Epithelial cell of proximal tubule (primary cell): Measurements from ENCODE around the gene TBC1D10A. TPM values are rescaled to one million over a fixed set of nuclear protein-coding genes. Genes with fewer than 3 reads are reported as not detected.

Source experiments
- DNase-seq: peaks from one replicate; pipeline ENCODE4 v3.0.0-alpha.2; 2011; ENCODE audit warnings: low read depth
- H3K4me3 ChIP-seq: 2 replicates; pipeline ENCODE4 v1.5.1; 2011; ENCODE audit warnings: low read depth, mild to moderate bottlenecking, low read length
- total RNA-seq: library from RNA; depleted of rRNA; stranded (reverse); fragments of >200 nt; gene quantifications from 2 replicates; pipeline ENCODE4 v1.2.3, GENCODE V29; 2015
- TF ChIP-seq, protein P1 (sequence below): conservative IDR thresholded peaks from 2 replicates; pipeline ENCODE4 v1.5.1; 2012; ENCODE audit warnings: low read depth, mild to moderate bottlenecking, low read length

TBC1D10A gene
- total RNA-seq, 1 donor from 2014 or later: 22.9 TPM

DNA sequence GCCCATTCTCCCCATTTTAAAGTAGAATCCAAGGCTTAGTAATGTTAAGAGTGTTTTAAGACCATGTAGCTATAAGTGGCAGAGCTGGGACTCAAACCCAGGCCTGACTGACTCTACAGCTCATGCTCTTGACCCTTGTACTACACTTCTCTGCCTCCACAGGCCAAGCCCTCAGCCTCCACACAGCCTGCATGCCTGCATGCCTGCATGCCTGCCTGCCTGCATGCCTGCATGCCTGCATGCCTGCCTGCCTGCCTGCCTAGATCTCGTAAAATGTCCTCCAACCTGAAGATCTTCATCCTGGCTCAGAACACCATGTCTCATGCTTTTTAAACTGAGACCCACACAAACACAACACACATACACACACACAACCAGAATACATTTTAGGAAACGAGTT is 18.6 kb downstream of the TBC1D10A start:
- TF ChIP-seq, protein P1, sequence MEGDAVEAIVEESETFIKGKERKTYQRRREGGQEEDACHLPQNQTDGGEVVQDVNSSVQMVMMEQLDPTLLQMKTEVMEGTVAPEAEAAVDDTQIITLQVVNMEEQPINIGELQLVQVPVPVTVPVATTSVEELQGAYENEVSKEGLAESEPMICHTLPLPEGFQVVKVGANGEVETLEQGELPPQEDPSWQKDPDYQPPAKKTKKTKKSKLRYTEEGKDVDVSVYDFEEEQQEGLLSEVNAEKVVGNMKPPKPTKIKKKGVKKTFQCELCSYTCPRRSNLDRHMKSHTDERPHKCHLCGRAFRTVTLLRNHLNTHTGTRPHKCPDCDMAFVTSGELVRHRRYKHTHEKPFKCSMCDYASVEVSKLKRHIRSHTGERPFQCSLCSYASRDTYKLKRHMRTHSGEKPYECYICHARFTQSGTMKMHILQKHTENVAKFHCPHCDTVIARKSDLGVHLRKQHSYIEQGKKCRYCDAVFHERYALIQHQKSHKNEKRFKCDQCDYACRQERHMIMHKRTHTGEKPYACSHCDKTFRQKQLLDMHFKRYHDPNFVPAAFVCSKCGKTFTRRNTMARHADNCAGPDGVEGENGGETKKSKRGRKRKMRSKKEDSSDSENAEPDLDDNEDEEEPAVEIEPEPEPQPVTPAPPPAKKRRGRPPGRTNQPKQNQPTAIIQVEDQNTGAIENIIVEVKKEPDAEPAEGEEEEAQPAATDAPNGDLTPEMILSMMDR: no peak
- H3K4me3 ChIP-seq: no peak overlapping the region
- DNase-seq: no peak

DNA sequence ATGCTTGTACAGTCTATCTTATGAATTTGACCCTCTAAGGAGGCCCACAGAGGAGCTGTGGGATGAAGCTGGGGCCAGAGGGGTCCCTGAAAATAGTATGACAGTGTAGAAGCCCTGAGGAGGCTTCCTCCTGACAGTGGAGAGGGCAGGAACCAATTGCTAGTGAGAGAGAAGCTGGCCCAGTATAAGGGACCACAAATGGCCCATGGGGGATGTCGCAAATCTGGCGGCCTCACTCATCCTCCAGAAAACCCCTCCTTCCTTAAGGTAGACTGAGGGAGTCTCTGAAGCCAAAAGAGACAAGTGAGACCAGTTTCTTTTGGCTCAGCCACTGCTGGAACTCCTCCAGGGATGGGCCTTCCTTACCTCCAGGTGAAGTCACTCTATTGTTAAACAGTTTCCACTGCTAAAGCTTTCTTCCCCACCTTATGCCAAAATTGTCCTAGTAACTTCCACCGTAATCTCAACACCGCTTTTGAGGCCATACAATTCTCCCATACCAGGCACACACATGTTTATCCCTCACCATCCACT is 19.6 kb downstream of the TBC1D10A start:
- TF ChIP-seq, protein P1: no peak
- DNase-seq: no peak
- H3K4me3 ChIP-seq: no peak overlapping the region

DNA sequence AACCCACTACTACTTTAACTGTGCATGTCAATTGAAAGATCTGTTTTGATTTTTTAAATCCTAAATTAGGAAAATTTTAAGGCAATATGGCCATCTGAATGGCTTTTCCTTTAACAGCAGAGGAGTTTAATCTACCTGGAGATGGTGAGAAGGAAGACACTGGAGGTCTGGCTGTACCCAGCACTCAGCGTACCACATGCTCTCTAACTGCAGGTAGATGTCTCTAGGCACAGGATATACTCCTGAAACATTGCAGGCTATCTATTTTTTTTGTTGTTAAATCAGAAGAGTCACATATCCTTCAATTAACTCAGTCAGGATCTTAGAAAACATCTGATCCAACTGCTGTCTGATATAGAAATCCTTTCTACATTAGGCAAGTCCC is 20.1 kb downstream of the TBC1D10A start:
- no peak for DNase-seq
- TF ChIP-seq, protein P1: no peak
- H3K4me3 ChIP-seq: no peak overlapping the region

DNA sequence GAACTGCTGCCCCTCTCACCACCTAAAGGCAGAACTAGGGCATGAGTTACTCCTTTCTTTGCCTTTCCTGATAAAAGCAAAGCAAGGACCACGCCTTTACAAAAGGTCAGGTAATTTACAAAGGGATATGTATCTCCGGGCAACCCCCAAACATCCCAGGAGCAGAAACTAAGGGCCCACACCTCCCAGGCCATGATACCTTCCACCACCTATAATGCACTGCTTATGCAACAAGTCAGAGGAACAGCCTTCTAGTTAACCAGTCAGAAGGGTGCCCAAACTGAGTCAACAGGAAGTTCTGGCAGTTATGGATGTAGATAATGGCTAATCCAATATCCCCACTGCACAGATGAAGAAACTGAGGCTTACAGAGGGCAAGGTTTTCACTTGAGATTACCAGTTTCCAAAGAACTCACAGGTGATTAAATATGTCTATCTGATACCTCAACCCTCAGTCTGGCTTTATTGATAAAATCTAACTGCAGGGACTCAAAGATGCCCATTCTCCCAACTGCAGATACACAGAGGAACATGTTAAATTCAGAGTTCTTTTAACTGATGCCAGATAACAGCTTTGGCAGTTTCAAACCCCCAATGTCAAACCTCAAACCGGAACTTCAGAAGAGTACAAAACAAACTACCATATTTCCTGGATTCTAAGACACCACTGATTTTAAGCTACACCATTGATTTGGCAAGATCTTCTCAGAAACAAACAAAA is 20.7 kb downstream of the TBC1D10A start:
- DNase-seq: no peak
- TF ChIP-seq, protein P1: no peak
- no peak overlapping the region for H3K4me3 ChIP-seq

DNA sequence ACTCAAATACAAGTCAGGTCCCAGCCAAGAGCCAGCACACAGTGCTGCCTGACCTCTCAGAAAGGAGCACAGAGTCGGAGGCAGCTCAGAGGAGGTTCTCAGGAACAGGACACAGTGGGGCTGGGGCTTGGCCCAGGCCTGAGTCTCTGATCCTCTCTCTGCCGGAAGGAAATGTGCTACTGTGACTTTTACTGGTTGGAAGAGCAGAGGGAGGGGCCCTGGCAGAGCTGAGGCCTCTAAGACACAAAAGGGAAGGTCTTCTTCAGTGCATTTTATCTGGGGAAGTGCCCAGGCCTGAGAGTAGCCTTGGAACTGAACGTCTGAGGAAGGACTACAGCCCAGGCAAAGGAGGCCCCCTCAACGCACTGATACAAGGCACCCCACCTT is 21.2 kb downstream of the TBC1D10A start:
- DNase-seq: no peak
- TF ChIP-seq, protein P1: no peak
- no peak overlapping the region for H3K4me3 ChIP-seq

DNA sequence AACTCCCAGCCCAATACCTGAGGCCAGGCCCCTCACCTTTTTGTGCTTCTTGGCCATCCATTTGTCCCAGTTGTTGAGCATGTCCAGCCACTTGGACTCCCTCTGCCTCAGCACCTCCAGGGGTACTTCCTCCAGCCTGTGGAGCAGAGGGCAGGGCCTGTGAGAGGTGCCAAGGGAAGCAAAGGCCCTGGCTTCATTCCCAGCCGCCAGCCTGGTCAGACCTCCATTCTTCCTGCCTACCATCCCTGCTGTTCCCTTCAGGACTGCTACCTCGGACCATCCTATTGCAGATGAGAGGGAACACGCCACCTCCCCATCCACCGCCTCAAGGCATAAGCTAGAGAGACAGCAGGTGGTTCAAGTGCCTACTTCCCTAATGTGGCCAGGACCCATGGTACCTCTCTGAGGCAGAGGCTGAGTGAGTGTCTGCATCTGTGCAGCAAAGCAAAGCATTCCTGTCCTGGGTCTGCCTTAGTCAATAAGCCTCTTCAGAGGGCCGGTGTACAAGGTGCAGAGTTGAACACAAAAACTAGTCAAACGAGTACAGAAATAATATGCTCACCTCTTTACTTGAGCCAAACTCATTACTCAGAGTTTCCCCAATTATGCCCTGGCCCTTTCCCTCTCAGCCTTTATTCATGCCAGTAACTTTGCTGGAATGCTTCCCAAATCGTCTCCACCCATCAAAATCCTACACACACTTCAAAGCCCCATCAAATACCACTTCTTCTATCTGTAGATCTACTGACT is 22.1 kb downstream of the TBC1D10A start:
- no peak overlapping the region for H3K4me3 ChIP-seq
- DNase-seq: no peak
- TF ChIP-seq, protein P1: no peak
